ENCODE results near the gene TENT4A. TPM values are rescaled to one million over a fixed set of nuclear protein-coding genes. Genes with fewer than 3 reads are reported as not detected.
"Not testable (repeated sequence)": the region's sequence is repeated elsewhere in the genome, so short reads cannot be mapped to it uniquely, and the experiment has no call there.

The TENT4A gene
- 15.7 and 16.1 TPM in 2 replicates for total RNA-seq

DNA sequence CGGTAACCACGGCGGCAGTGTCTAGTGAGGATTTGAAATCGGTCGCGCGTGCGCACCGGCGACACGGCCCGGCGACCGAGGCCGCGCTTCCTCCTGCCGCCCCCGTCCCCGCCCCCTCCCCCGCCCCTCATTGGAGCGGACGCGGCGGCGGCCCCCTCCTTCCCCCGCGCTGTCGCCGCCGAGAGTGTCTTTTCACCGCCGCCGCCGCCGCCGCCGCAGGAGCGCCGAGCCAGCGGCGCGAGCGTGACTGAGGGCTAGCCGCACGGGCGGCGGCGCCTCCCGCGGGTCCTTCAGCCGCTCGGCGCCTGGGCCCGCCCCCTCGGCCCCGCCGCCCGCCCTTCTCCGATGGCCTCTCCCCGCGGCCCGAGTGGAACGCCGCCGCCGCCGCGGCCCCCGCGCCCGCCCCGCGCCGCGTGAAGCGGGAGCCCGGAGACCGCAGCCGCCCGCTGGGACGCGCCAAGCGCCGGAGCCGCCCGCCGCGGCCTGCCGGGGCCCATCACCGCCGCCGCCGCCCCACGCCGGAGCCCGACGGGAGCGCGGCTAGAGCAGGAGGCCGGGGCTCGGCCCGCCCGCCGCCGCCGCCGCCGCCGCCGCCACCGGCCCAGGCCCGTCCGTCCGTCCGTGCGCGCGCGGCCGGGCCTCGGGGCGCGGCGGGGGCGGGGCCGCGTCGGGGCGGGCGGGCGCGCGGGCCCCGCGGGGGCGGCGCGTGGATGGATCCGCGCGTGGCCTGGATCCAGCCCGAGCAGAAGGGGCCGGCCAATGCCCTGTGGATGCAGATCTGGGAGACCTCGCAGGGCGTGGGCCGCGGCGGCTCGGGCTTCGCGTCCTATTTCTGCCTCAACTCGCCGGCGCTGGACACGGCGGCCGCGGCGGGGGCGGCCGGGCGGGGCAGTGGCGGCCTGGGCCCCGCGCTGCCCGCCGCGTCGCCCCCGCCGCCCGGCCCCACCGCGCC lies at the start of gene TENT4A:
TSS of gene TENT4A (plus strand) at position 159 of the 952 bp plus-strand sequence. CDS start at position 711, 552 bp downstream.
- TF ChIP-seq CTCF (conservative IDR thresholded peaks at IDR 0.05; ENCODE audit: low read depth, low read length): no peak
- DNase-seq (ENCODE audit: low read depth): no peak

GRCh38 chr5:6666762-6667161 lies 46.5 kb upstream of the TENT4A start:
- TF ChIP-seq CTCF (conservative IDR thresholded peaks at IDR 0.05; ENCODE audit: low read depth, low read length): no peak
- no peak for DNase-seq (ENCODE audit: low read depth)
- H3K4me3 ChIP-seq (ENCODE audit: low read depth, low read length): no peak overlapping the region

More for the DNA sequence above, at the start of gene TENT4A:
- peak within 1 kb of the TSS; percentile 86 for H3K4me3 ChIP-seq (ENCODE audit: low read depth, low read length)

DNA sequence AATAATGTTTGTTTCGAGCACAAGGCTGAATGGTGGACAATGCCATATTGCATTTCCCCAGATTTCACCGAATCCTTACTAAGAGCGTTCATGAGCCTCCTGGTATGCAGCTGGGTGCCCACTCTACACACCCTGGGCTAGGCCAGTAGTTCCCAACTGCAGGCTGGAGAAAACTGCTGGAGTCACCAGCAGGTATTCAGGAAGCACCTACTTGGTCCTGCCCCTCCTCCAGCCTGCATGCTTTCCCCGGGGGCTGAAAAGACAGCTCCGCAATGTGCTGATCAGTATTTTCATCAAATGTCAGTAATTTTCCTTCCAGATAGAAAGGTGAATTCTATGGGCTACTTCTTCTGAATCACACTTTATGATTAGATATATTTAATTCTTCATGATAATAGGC lies 45.6 kb upstream of the TENT4A start:
- no peak overlapping the region for H3K4me3 ChIP-seq (ENCODE audit: low read depth, low read length)
- no peak for TF ChIP-seq CTCF (conservative IDR thresholded peaks at IDR 0.05; ENCODE audit: low read depth, low read length)
- DNase-seq (ENCODE audit: low read depth): no peak

- DNase-seq (ENCODE audit: low read depth): not testable (repeated sequence)
Observed at GRCh38 chr5:6668717-6669116, 44.5 kb upstream of the TENT4A start.

DNA sequence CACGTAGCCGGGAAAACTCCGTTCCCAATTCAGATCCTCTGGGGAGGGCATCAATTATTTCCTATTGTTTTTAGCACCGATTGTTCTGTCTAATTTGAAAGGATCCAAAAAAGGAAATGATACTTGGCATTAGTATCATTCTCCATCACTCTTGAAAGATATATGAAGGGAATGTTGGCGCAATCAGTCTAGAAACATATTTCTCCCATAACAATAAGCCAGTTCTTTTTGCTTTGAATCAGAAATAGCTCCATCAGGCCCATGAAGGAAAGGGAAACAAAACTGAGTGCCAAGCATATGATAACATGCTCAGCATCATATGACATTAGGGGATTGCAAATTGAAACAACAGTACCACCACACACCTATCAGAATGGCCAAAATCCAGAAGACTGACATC lies 40.2 kb upstream of the TENT4A start:
- DNase-seq (ENCODE audit: low read depth): no peak
- no peak overlapping the region for H3K4me3 ChIP-seq (ENCODE audit: low read depth, low read length)
- no peak for TF ChIP-seq CTCF (conservative IDR thresholded peaks at IDR 0.05; ENCODE audit: low read depth, low read length)

More at GRCh38 chr5:6668717-6669116, 44.5 kb upstream of the TENT4A start:
- H3K4me3 ChIP-seq (ENCODE audit: low read depth, low read length): not testable (repeated sequence)

- H3K4me3 ChIP-seq (ENCODE audit: low read depth, low read length): no peak overlapping the region
- DNase-seq (ENCODE audit: low read depth): no peak
- no peak for TF ChIP-seq CTCF (conservative IDR thresholded peaks at IDR 0.05; ENCODE audit: low read depth, low read length)
Observed at GRCh38 chr5:6673963-6674362, 39.3 kb upstream of the TENT4A start.

- H3K4me3 ChIP-seq (ENCODE audit: low read depth, low read length): no peak overlapping the region
- TF ChIP-seq CTCF (conservative IDR thresholded peaks at IDR 0.05; ENCODE audit: low read depth, low read length): no peak
- DNase-seq (ENCODE audit: low read depth): no peak
Observed at GRCh38 chr5:6674421-6674820, 38.8 kb upstream of the TENT4A start.

All from epithelial cell of proximal tubule (primary cell).